GM10847 (cell line): ENCODE results near the gene ARHGAP6.

Experiments
- POLR2A ChIP-seq: IDR thresholded peaks from 2 replicates; pipeline ENCODE4 v1.6.1; 2011; ENCODE audit not compliant: insufficient read length; ENCODE audit errors: extremely low read depth

ARHGAP6 gene

GRCh38 chrX:11504234-11504633, 161.5 kb downstream of the ARHGAP6 start:
- TF ChIP-seq POLR2A: no peak

DNA sequence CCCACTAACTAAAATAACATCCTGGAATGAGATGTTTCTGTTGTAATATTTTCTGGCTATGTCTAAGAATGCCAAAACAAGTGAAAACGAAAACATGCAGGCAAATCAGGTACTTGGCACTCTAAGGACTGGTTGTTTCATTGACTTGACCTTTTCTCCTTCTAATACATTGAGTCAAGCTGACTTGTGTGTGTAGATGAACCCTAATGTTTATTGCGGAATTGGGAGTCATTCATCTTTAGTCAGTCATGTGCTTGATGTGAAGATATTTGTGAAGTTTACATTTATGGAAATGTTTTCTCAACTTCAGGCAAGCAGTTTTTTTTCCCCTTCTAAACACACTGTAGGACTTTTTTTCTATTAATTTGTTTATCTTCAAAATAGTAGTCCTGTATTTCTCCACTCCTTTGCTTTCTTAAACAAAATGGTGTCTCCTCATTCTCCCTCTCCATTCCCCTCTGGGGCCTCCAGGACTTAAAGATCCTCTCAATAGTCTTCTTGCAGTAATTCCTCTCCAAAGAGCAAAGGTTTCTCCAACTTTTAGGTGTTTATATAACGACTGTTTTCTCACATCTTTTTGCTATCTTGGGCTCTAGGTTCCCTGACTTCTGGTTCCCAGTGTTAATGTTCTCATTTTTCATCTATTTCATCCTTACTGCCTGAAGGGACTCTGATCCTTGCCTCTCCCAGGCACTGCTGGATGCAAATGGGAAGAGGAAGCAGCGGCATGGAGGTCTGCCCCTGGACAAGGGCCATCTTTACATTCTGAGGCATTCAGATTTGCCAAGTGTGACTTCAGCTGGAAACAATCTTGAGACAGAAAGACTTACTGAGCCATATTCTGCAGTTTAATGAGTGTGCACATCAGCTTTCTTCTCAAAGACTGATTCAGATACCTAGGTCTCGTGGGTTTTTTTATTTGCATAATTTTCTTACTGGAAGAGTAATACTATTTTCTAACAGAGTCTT, 166.4 kb downstream of the ARHGAP6 start:
- TF ChIP-seq POLR2A: no peak

GRCh38 chrX:11484290-11484689, 181.4 kb downstream of the ARHGAP6 start:
- TF ChIP-seq POLR2A: no peak

DNA sequence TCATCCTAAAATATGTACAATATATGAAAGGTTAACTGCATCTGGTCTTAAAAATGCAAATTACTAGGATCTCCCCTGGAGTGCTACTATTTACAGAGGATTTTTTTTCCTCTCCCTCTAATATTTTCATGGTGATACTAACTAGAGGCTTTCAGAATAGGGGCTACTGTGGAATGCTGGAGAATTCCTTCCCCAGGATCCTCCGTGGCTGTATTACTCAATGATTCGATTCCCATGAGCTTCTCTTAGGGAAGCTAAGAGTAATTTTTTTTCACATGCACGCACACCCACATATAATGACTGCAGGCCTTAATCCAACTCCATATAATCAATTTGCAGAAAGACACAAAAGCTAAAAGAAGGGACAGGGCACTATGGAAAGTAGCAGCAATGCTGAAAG, 184.7 kb downstream of the ARHGAP6 start:
- no peak for TF ChIP-seq POLR2A

GRCh38 chrX:11480626-11481025, 185.1 kb downstream of the ARHGAP6 start:
- no peak for TF ChIP-seq POLR2A

DNA sequence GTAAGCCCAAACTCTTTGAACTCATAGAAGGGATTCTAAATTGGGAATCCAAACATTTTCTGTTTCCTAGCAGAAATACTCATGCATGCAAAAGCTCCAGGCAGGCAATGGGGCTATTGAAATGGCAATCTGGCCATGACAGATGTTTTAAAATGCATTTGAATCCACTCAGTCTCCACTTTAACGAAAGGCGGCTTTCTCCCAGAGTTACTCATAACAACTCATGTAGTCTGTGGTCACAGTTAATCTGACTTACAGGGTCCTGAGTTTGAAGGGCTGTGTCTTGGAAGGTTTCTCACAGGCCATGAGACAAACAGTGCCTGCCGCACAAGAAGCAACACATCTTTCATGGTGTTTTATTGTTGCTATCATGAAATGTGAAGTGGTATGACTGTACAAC, 186.8 kb downstream of the ARHGAP6 start:
- TF ChIP-seq POLR2A: no peak

GRCh38 chrX:11478026-11478425, 187.7 kb downstream of the ARHGAP6 start:
- TF ChIP-seq POLR2A: no peak

GRCh38 chrX:11474576-11474975, 191.1 kb downstream of the ARHGAP6 start:
- no peak for TF ChIP-seq POLR2A

DNA sequence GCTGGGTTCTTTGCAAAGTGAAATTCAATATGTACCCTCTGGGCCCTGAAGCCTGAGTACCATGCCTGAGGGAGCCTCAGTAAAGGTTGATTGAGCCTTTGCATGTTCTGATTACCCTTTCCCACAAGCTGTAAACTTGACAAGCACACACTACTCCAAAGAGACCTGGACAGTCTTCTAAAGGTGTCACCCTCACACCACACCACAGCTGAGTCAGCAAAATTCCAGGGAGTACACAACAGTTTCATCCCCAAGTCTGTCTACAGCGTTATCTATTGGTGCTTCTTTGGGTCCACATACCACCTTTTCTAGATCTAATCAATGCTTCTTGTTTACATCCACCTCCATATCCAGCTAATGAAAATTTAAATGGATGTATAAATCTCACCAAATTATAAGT, 191.7 kb downstream of the ARHGAP6 start:
- no peak for TF ChIP-seq POLR2A

GRCh38 chrX:11472879-11473278, 192.8 kb downstream of the ARHGAP6 start:
- TF ChIP-seq POLR2A: no peak

- no peak for TF ChIP-seq POLR2A
Measured at GRCh38 chrX:11472381-11472780, 193.3 kb downstream of the ARHGAP6 start.

DNA sequence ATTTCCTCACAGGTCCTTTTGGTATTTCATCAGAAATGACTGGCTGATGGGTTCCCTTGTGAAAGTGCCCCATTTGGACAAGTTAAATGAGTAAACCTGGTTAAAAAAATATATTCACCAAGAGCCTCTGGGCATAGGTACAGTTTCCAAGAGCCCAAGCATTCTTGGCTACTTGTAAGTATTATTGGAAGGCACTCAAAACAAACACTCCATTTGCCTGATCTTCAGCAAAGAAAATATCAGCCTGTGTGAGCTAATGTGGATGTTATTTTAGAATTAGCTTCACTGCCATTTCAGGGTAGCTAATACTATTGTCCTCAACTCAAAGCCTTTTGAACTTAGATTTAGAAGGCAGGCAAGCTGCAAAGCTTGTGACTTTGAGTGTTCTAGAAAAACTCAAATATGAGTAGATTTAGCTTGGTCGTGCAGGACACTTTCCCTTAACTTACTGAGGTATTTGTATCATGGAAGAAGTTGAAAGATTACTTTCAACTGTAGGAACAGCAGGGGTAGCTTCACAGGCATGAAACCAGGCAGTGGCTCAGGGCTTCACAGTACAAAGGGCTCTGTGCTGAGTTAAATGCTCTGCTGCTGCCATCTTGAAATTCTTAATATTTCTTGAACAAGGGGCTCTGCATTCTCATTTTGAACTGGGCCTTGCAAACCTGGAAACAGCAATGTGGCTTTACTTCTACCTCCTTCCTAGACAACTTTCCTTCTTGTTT, 195.3 kb downstream of the ARHGAP6 start:
- TF ChIP-seq POLR2A: no peak

DNA sequence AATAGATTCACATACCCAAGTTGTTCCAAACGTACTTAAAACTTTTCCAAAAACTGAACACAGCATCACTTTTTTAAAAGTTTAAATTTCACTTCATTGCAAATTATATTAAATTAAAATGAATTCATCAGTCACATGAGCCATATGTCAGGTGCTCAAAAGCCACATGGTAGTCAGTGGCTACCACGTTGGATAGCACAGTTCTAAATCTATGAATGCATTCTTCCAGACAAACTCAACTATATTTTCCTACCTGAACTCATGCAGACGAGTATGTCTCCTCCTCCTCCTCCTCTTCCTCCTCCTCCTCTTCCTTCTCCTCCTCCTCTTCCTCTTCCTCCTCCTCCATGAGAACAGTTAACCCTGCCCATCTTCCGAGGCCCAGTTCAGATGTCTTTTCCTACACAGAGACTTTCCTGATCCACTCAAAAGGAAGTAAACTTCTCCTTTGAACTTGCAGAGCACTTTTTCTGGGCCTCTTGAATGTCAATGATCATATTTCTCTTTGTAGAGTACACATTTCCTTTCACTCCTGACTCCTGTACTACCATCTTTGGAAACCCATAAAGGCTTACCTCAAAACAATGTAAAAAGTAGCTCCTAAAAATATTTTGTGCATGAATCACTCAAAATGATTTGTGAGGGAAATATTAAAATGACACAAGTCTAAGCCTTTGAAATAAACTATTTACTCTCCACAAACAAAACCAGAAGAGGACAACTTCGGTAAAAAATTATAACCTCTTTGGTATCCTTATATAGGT, 199.9 kb downstream of the ARHGAP6 start:
- no peak for TF ChIP-seq POLR2A

- no peak for TF ChIP-seq POLR2A
Measured at GRCh38 chrX:11464836-11465463, 200.8 kb downstream of the ARHGAP6 start.

DNA sequence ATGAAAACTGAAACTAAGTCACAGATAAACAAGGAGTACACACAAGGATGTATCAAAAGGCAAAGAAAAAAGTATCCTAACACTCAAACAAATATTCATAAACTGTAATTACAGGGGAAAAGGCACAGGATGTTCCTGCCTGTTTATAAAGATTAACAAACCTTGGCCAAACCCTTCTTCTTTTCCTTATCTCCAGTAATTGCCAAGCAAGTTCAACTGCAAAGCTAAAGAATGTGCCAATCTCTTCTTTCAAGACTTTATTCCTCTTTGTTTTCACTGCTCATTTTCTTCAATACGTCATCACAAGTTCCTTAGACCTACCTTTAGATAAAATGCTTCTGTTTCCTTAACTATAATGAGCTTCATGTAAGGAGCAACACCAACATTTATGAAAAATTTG, 201.3 kb downstream of the ARHGAP6 start:
- TF ChIP-seq POLR2A: no peak
